Measurements from ENCODE around the gene HTRA3.

The HTRA3 gene

GRCh38 chr4:8269535-8270417 lies at the start of gene HTRA3:
Gene HTRA3, plus strand, starts transcription at chr4:8269754. Its CDS starts 215 bp downstream, at chr4:8269969.
- TF ChIP-seq ZNF747 (tag by site-specific recombination; IDR thresholded peaks at IDR 0.05) (no peak), ZNF473 (tag by site-specific recombination; IDR thresholded peaks at IDR 0.05) (no peak), KLF1 (tag by site-specific recombination; IDR thresholded peaks at IDR 0.05) (peak; percentile 46), ZNF404 (tag by site-specific recombination; IDR thresholded peaks at IDR 0.05) (no peak), ZNF692 (tag by site-specific recombination; IDR thresholded peaks at IDR 0.05) (peak; percentile 67), ZFP41 (tag by site-specific recombination; IDR thresholded peaks at IDR 0.05; ENCODE audit: borderline replicate concordance) (no peak), ZNF335 (tag by site-specific recombination; conservative IDR thresholded peaks at IDR 0.05) (no peak), ZFP37 (tag by site-specific recombination; IDR thresholded peaks at IDR 0.05) (no peak), OSR2 (tag by site-specific recombination; IDR thresholded peaks at IDR 0.05) (no peak), ZNF629 (tag by site-specific recombination; IDR thresholded peaks at IDR 0.05) (no peak), ZFP69B (tag by site-specific recombination; IDR thresholded peaks at IDR 0.05) (peak; percentile 63), ZBTB26 (tag by site-specific recombination; optimal IDR thresholded peaks at IDR 0.05) (peak; percentile 16)
- ChIA-PET POLR2A (interaction anchor here (1.4 kb wide), 1 partner anchor 11 kb away, joined by 4 read pairs; no protein-coding TSS in a partner anchor), CTCF (no interaction called here)
- no peaks in the 10 kb centered on the region for H3K9me3 ChIP-seq (ENCODE audit: control insufficient read depth, insufficient read depth, low read depth, low read length)
- no peaks in the 10 kb centered on the region for H3K4me1 ChIP-seq (ENCODE audit: control insufficient read depth, insufficient read depth, low read length)
- H3K27ac ChIP-seq (ENCODE audit: extremely low read depth, low read depth, low read length) = peak within 1 kb of the TSS; percentile 31; the same call in 1 of the 2 replicates
- H3K36me3 ChIP-seq (ENCODE audit: control insufficient read depth in 2 of 2, insufficient read depth in 1 of 2, low read length in 2 of 2) = no peaks in the 10 kb centered on the region
- H3K4me3 ChIP-seq (ENCODE audit: low read depth, low read length) = peak within 1 kb of the TSS; percentile 12

GRCh38 chr4:8220661-8221450 lies 48.7 kb upstream of the HTRA3 start:
- Histone ChIP-seq H3K4me3 (ENCODE audit: low read depth, low read length) (no peak overlapping the region), H3K27ac (ENCODE audit: extremely low read depth, low read depth, low read length) (no peak overlapping the region), H3K4me1 (ENCODE audit: control insufficient read depth, insufficient read depth, low read length) (no peaks in the 10 kb centered on the region), H3K9me3 (ENCODE audit: control insufficient read depth, insufficient read depth, low read depth, low read length) (no peaks in the 10 kb centered on the region), H3K36me3 (ENCODE audit: control insufficient read depth in 2 of 2, insufficient read depth in 1 of 2, low read length in 2 of 2) (peaks cover 0 to 14% of the 10 kb centered on the region in 2 experiments; a peak in 1 of 3 replicates)
- TF ChIP-seq ELK4 (IDR thresholded peaks at IDR 0.05; ENCODE audit: borderline replicate concordance, low read depth, low read length) (no peak), ZBTB10 (tag by site-specific recombination; IDR thresholded peaks at IDR 0.05) (no peak)
- ChIA-PET POLR2A (no interaction called here), CTCF (interaction anchor here (0.5 kb wide), 2 partner anchors 68 to 181 kb away, joined by 3 read pairs; no protein-coding TSS in a partner anchor)

Data from HEK293 (cell line).